ENCODE measurements around the gene OR8D2. TPM values are rescaled to one million over a fixed set of nuclear protein-coding genes. Genes with fewer than 3 reads are reported as not detected.

The OR8D2 gene, protein sequence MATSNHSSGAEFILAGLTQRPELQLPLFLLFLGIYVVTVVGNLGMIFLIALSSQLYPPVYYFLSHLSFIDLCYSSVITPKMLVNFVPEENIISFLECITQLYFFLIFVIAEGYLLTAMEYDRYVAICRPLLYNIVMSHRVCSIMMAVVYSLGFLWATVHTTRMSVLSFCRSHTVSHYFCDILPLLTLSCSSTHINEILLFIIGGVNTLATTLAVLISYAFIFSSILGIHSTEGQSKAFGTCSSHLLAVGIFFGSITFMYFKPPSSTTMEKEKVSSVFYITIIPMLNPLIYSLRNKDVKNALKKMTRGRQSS
- total RNA-seq (2014; rRNA removed) (not detected in 2 replicates), Bru-seq, nascent RNA (not detected), BruChase-seq, experiment 1, labeled RNA remaining after a 6-hour chase (not detected), BruChase-seq, experiment 2, labeled RNA remaining after a 2-hour chase (not detected)
- long read RNA-seq = 0 reads

GRCh38 chr11:124320097-124320496 lies at the start of gene OR8D2:
TSS of gene OR8D2 (minus strand) at chr11:124320197. CDS start at chr11:124320197, 0 bp downstream.
- Histone ChIP-seq H3K9me2 (replicated peaks; ENCODE audit: low read length) (no peaks in the 10 kb centered on the region), H3K79me2 (ENCODE audit: low read length) (no peaks in the 10 kb centered on the region), H4K20me1 (ENCODE audit: low read length) (no peaks in the 10 kb centered on the region), H3K4me2 (ENCODE audit: low read length) (no peak within 1 kb of the TSS), H3K4me1 (ENCODE audit: insufficient read depth, low read length) (0 out of 2 replicates have a peak, but pooled peaks cover 2% of the 10 kb centered on the region), H2AFZ (ENCODE audit: low read length) (no peak within 1 kb of the TSS), H3K27ac (ENCODE audit: low read length) (no peak within 1 kb of the TSS), H3K27me3 (ENCODE audit: low read length) (peaks cover 26% of the 10 kb centered on the region; the same call in 1 of the 2 replicates), H3K36me3 (ENCODE audit: low read depth, low read length) (no peaks in the 10 kb centered on the region), H3K9ac (ENCODE audit: low read length) (no peak within 1 kb of the TSS), H3K9me3 (ENCODE audit: low read length) (no peaks in the 10 kb centered on the region), H3K4me3 (ENCODE audit: low read length) (no peak within 1 kb of the TSS), H3F3A (ENCODE audit: low read length, unreplicated experiment) (no peaks in the 10 kb centered on the region)
- POLR2A ChIA-PET (ENCODE audit: unreplicated experiment) = no interaction called here
- ATAC-seq = no peak
- intact Hi-C loops (cut with micrococcal nuclease) = no loop called here
- CTCF ChIA-PET = no interaction called here
- TF ChIP-seq EZH2phosphoT487 (IDR thresholded peaks at IDR 0.05; ENCODE audit: borderline replicate concordance, low read length) (no peak), EZH2 (IDR thresholded peaks at IDR 0.05; ENCODE audit: low read length, unreplicated experiment) (no peak), CTCF (conservative IDR thresholded peaks at IDR 0.05; ENCODE audit: low read depth, low read length) (no peak)
- no peak for DNase-seq
- no TSS peak for BruUV-seq (replicated peaks)

DNA sequence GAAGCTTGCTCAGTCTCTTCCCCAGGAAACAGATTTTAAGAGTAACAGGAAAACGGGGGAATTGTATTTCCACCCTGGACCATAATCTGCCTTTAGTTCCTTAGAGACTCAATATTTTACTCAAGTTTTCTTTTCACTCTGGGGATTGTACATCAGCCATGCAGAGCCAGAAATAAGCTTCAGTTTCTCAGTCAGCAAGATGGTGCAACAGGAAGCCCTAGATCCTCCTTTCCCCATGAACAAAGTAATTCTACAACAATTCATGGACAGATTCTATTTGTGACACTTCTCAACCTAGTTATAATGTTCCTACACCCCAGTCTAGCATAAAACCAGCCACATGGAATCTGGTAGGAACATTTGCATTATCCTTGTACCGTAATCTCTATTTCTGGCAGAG lies 39.6 kb upstream of the OR8D2 start:
- Histone ChIP-seq H3K27ac (ENCODE audit: low read length) (no peak overlapping the region), H3K4me2 (ENCODE audit: low read length) (no peak overlapping the region), H3K4me3 (ENCODE audit: low read length) (no peak overlapping the region), H3K4me1 (ENCODE audit: insufficient read depth, low read length) (no peaks in the 10 kb centered on the region), H3K36me3 (ENCODE audit: low read depth, low read length) (no peaks in the 10 kb centered on the region), H3K9ac (ENCODE audit: low read length) (no peak overlapping the region), H4K20me1 (ENCODE audit: low read length) (no peaks in the 10 kb centered on the region), H3K9me2 (replicated peaks; ENCODE audit: low read length) (no peaks in the 10 kb centered on the region), H3K9me3 (ENCODE audit: low read length) (no peaks in the 10 kb centered on the region), H2AFZ (ENCODE audit: low read length) (no peak overlapping the region), H3F3A (ENCODE audit: low read length, unreplicated experiment) (no peaks in the 10 kb centered on the region), H3K79me2 (ENCODE audit: low read length) (no peaks in the 10 kb centered on the region), H3K27me3 (ENCODE audit: low read length) (peaks cover 65% of the 10 kb centered on the region)
- TF ChIP-seq CTCF (conservative IDR thresholded peaks at IDR 0.05; ENCODE audit: low read depth, low read length) (no peak), EZH2 (IDR thresholded peaks at IDR 0.05; ENCODE audit: low read length, unreplicated experiment) (no peak), EZH2phosphoT487 (IDR thresholded peaks at IDR 0.05; ENCODE audit: borderline replicate concordance, low read length) (no peak)
- intact Hi-C loops (cut with micrococcal nuclease) = no loop called here
- ChIA-PET POLR2A (ENCODE audit: unreplicated experiment) (no interaction called here), CTCF (no interaction called here)
- DNase-seq (no peak), ATAC-seq (no peak)
- no TSS peak for BruUV-seq (replicated peaks)

GRCh38 chr11:124346311-124346955 lies 26.4 kb upstream of the OR8D2 start:
- no peak overlapping the region for H3K27ac ChIP-seq (ENCODE audit: low read length)
- DNase-seq (no peak), ATAC-seq (no peak)
- H3K4me2 ChIP-seq (ENCODE audit: low read length) = no peak overlapping the region
- TF ChIP-seq CTCF (conservative IDR thresholded peaks at IDR 0.05; ENCODE audit: low read depth, low read length) (no peak), EZH2phosphoT487 (IDR thresholded peaks at IDR 0.05; ENCODE audit: borderline replicate concordance, low read length) (no peak), EZH2 (IDR thresholded peaks at IDR 0.05; ENCODE audit: low read length, unreplicated experiment) (no peak)
- H3K27me3 ChIP-seq (ENCODE audit: low read length) = peaks cover 20% of the 10 kb centered on the region; the same call in 1 of the 2 replicates
- BruUV-seq (replicated peaks) = no TSS peak
- H3K79me2 ChIP-seq (ENCODE audit: low read length) = no peaks in the 10 kb centered on the region
- no peaks in the 10 kb centered on the region for H3K9me3 ChIP-seq (ENCODE audit: low read length)
- H2AFZ ChIP-seq (ENCODE audit: low read length) = no peak overlapping the region
- ChIA-PET POLR2A (ENCODE audit: unreplicated experiment) (no interaction called here), CTCF (no interaction called here)
- no peaks in the 10 kb centered on the region for H3K4me1 ChIP-seq (ENCODE audit: insufficient read depth, low read length)
- H3F3A ChIP-seq (ENCODE audit: low read length, unreplicated experiment) = no peaks in the 10 kb centered on the region
- no peaks in the 10 kb centered on the region for H4K20me1 ChIP-seq (ENCODE audit: low read length)
- intact Hi-C loops (cut with micrococcal nuclease) = no loop called here
- H3K9ac ChIP-seq (ENCODE audit: low read length) = no peak overlapping the region
- no peaks in the 10 kb centered on the region for H3K9me2 ChIP-seq (replicated peaks; ENCODE audit: low read length)
- no peaks in the 10 kb centered on the region for H3K36me3 ChIP-seq (ENCODE audit: low read depth, low read length)
- no peak overlapping the region for H3K4me3 ChIP-seq (ENCODE audit: low read length)
